CD4-positive, alpha-beta T cell treated with Interleukin-21 for 1 hour (primary cell): ENCODE results near the gene CD6.

Experiments
- DNase-seq: peaks from one replicate; pipeline ENCODE4 v3.0.0-alpha.2; 2020

CD6 gene

GRCh38 chr11:60971520-60971919 lies at the start of gene CD6:
CD6 (plus strand) TSS chr11:60971680; CDS start chr11:60971866, 186 bp downstream.
- peak; percentile 75 for DNase-seq

GRCh38 chr11:60921777-60922335 lies 49.6 kb upstream of the CD6 start:
- no peak for DNase-seq

- no peak for DNase-seq
These were observed 48.6 kb upstream of the CD6 start for GRCh38 chr11:60922906-60923305.

GRCh38 chr11:60923326-60923725 lies 48.2 kb upstream of the CD6 start:
- DNase-seq = no peak

GRCh38 chr11:60923800-60924109 lies 47.7 kb upstream of the CD6 start:
- no peak for DNase-seq

GRCh38 chr11:60924110-60924905 lies 47.2 kb upstream of the CD6 start, which contains the start of gene TMEM132A:
TMEM132A (plus strand) TSS chr11:60924460; CDS start chr11:60924634, 174 bp downstream.
- DNase-seq = no peak

GRCh38 chr11:60924906-60925853 lies 46.3 kb upstream of the CD6 start:
- DNase-seq = no peak

GRCh38 chr11:60925868-60926267 lies 45.6 kb upstream of the CD6 start:
- no peak for DNase-seq

GRCh38 chr11:60926500-60926899 lies 45.0 kb upstream of the CD6 start:
- no peak for DNase-seq

- DNase-seq = no peak
These were observed 44.4 kb upstream of the CD6 start for GRCh38 chr11:60927061-60927592.

- no peak for DNase-seq
These were observed 43.9 kb upstream of the CD6 start for GRCh38 chr11:60927600-60927999.

- DNase-seq = no peak
These were observed 42.9 kb upstream of the CD6 start for GRCh38 chr11:60928563-60929001.

- DNase-seq = no peak
These were observed 41.7 kb upstream of the CD6 start for GRCh38 chr11:60929764-60930163.

GRCh38 chr11:60930394-60930793 lies 41.1 kb upstream of the CD6 start:
- no peak for DNase-seq

- no peak for DNase-seq
These were observed 39.6 kb upstream of the CD6 start for GRCh38 chr11:60931917-60932316.

- no peak for DNase-seq
These were observed 38.7 kb upstream of the CD6 start for GRCh38 chr11:60932605-60933356.

- DNase-seq = no peak
These were observed 37.9 kb upstream of the CD6 start for GRCh38 chr11:60933416-60934123.

- DNase-seq = no peak
These were observed 37.2 kb upstream of the CD6 start for GRCh38 chr11:60934124-60934789.

- DNase-seq = no peak
These were observed 36.5 kb upstream of the CD6 start for GRCh38 chr11:60934790-60935605.
